Neutrophil (primary cell): ENCODE data around the gene TMED8.

Experiments
- H3K27ac ChIP-seq: fragments of 200-600 bp; sonication (generic); 2 replicates; pipeline ENCODE4 v1.5.1; 2016; ENCODE audit warnings: mild to moderate bottlenecking, moderate library complexity
- H3K27me3 ChIP-seq: fragments of 200-600 bp; sonication (generic); 2 replicates; pipeline ENCODE4 v1.6.0; 2016; ENCODE audit warnings: mild to moderate bottlenecking
- H3K36me3 ChIP-seq: fragments of 200-600 bp; sonication (generic); 2 replicates; pipeline ENCODE4 v1.5.1; 2017
- H3K4me1 ChIP-seq, 2 experiments: fragments of 200-600 bp in 1 of 2; sonication (generic) in 1 of 2; 1 replicate in 1 of 2; 2 replicates in 1 of 2; pipeline versions ENCODE4 v1.5.1 to v1.6.1; 2013 to 2016; ENCODE audit warnings: low read depth in 1 of 2, low read length in 1 of 2, mild to moderate bottlenecking in 1 of 2, moderate library complexity in 1 of 2; ENCODE audit not compliant: control insufficient read depth in 1 of 2, insufficient read depth in 1 of 2
- H3K4me3 ChIP-seq, 2 experiments: fragments of 200-600 bp in 1 of 2; sonication (generic) in 1 of 2; 1 replicate in 1 of 2; 2 replicates in 1 of 2; pipeline ENCODE4 v1.5.1; 2013 to 2016; ENCODE audit warnings: low read depth in 1 of 2, low read length in 1 of 2, mild to moderate bottlenecking in 1 of 2, moderate library complexity in 1 of 2
- H3K9me3 ChIP-seq: fragments of 200-600 bp; sonication (generic); 2 replicates; pipeline ENCODE4 v1.5.1; 2016
- TF ChIP-seq, protein P1 (sequence below): fragments of 200-600 bp; sonication (generic); IDR thresholded peaks from 2 replicates; pipeline ENCODE4 v1.5.1; 2016; ENCODE audit warnings: antibody characterized with exemption

The TMED8 gene

DNA sequence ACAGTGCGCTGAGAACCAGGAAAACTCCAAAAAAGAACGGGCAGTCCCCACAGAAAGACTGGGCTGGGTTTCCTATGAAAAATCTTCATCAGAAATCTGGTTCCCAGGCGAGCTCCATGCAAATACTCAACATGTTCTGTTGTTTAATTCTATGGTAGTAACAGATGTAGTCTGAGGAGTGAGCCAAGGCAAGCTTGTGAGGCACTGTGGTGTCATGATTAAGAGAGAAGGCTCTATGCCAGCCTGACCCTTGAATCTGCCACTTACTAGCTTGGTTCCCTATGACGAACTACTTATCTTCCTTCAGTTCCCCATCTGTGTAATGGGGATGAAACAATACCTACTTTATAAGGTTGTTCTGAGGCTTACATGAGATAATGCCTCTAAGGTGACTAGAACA lies 66.9 kb downstream of the TMED8 start:
- no peak overlapping the region for H3K27ac ChIP-seq
- TF ChIP-seq, protein P1, sequence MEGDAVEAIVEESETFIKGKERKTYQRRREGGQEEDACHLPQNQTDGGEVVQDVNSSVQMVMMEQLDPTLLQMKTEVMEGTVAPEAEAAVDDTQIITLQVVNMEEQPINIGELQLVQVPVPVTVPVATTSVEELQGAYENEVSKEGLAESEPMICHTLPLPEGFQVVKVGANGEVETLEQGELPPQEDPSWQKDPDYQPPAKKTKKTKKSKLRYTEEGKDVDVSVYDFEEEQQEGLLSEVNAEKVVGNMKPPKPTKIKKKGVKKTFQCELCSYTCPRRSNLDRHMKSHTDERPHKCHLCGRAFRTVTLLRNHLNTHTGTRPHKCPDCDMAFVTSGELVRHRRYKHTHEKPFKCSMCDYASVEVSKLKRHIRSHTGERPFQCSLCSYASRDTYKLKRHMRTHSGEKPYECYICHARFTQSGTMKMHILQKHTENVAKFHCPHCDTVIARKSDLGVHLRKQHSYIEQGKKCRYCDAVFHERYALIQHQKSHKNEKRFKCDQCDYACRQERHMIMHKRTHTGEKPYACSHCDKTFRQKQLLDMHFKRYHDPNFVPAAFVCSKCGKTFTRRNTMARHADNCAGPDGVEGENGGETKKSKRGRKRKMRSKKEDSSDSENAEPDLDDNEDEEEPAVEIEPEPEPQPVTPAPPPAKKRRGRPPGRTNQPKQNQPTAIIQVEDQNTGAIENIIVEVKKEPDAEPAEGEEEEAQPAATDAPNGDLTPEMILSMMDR, result no peak
- no peaks in the 10 kb centered on the region for H3K27me3 ChIP-seq
- no peak overlapping the region for H3K4me3 ChIP-seq
- no peaks in the 10 kb centered on the region for H3K9me3 ChIP-seq
- H3K36me3 ChIP-seq, result no peaks in the 10 kb centered on the region
- H3K4me1 ChIP-seq, result peaks cover 14 to 22% of the 10 kb centered on the region in 2 experiments

DNA sequence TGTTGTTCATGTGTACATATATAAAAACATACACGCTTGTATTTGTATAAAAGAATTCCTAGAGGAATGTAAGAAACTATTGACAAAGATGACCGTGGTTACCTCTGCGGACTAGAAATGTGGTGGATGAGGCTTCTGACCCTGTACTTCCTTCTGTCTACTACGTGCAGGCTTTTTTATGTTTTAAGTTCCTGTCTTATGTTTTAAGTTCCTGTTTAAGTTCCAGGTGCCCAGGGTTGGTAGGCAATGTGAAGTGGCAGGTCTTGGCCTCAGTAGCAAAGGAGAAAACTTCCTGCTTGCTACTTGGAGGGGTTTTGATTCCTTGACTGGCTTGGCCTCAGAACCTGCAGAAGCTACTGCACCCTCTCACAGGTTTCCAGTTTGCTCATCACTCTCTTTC lies 67.8 kb downstream of the TMED8 start:
- H3K4me3 ChIP-seq, result no peak overlapping the region
- H3K36me3 ChIP-seq, result no peaks in the 10 kb centered on the region
- peak overlapping the region; percentile 72 for H3K27ac ChIP-seq
- no peaks in the 10 kb centered on the region for H3K9me3 ChIP-seq
- H3K27me3 ChIP-seq, result no peaks in the 10 kb centered on the region
- H3K4me1 ChIP-seq, result peaks cover 14 to 22% of the 10 kb centered on the region in 2 experiments
- TF ChIP-seq, protein P1, result no peak

DNA sequence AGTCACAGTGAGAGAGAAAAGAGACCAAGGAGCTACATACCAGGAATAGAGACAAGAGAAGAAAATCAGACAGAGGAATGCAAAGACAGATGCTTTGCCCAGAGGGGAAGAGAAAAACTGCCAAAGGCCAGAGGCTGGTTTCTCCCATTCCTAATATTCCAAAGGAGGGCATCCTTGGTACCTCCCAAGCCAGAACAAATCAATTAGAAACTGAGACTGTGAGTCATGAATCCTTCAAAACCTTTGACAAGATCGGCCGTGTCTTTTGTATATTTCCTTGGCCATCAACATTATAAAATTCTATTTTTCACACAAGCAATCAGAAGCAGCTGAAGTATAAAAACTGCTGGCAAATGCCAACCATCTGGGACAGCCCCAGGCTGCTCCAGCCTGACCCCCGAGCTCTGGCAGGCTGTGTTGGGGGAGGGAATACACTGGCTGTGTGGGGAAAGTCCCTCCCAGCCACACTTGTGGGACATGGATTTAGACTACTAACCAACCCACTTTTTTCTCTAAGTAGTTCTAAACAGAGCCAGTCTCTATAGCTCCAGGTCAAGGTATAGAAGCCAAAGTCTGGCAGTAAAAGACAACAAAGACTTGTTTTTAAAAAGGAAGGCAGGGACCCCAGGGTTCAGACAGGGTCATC lies 69.9 kb downstream of the TMED8 start:
- H3K9me3 ChIP-seq, result no peaks in the 10 kb centered on the region
- H3K27me3 ChIP-seq, result no peaks in the 10 kb centered on the region
- H3K36me3 ChIP-seq, result no peaks in the 10 kb centered on the region
- H3K27ac ChIP-seq, result no peak overlapping the region
- TF ChIP-seq, protein P1, result no peak
- H3K4me1 ChIP-seq, result peaks cover 14 to 22% of the 10 kb centered on the region in 2 experiments
- H3K4me3 ChIP-seq, result no peak overlapping the region

DNA sequence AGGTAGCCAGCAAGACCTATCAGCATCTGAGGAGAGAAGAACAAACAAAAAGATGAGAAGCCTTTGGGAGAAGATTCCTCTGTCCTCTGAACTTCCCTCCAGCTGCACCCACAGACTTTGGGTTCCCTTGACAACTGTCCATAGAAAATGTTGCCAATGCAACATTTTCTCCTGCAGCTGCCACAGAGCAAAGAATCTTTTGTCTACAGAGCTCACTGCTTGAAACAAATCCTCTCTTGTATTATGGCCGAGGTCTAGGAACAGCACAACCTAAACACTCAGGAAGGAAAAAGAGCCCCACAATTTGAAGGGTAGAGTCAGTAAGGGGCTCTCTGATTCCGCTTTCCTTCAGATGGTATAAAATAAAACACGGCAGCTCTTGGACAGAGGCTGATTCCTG lies 70.5 kb downstream of the TMED8 start:
- Histone ChIP-seq H3K27me3 (no peaks in the 10 kb centered on the region), H3K4me3 (no peak overlapping the region), H3K27ac (no peak overlapping the region), H3K9me3 (no peaks in the 10 kb centered on the region), H3K36me3 (no peaks in the 10 kb centered on the region), H3K4me1 (peaks cover 14 to 21% of the 10 kb centered on the region in 2 experiments)
- TF ChIP-seq, protein P1, result no peak

DNA sequence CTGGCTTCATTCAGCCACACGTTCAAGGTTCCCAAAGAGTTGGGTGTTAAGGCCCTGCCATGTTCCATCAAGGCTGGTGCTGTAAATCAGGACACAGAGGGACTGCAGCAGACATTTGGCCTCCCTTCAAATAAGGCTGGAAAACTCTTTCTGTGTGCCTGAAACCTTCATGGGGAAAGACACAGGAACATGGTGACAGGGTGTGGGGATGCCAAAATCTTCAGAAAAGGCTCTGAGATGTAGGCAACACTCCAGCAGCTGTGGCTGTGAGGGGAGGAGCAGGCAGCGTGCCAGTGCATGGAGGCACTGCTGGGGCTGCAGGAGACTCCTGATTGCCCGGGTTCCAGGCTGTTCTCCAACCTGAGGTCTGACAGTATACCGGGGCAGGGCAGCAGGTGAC lies 71.2 kb downstream of the TMED8 start:
- Histone ChIP-seq H3K36me3 (no peaks in the 10 kb centered on the region), H3K4me3 (no peak overlapping the region), H3K4me1 (peaks cover 9 to 16% of the 10 kb centered on the region in 2 experiments), H3K27me3 (no peaks in the 10 kb centered on the region), H3K9me3 (no peaks in the 10 kb centered on the region), H3K27ac (no peak overlapping the region)
- TF ChIP-seq, protein P1, result no peak
